ENCODE measurements around the gene SCGB3A1.

SCGB3A1 gene

GRCh38 chr5:180548563-180548962, 42.7 kb downstream of the SCGB3A1 start:
- no peak for DNase-seq (ENCODE audit: low read depth)
- no peak overlapping the region for H3K4me3 ChIP-seq (ENCODE audit: control insufficient read depth, low read depth, low read length)
- TF ChIP-seq, protein P1, sequence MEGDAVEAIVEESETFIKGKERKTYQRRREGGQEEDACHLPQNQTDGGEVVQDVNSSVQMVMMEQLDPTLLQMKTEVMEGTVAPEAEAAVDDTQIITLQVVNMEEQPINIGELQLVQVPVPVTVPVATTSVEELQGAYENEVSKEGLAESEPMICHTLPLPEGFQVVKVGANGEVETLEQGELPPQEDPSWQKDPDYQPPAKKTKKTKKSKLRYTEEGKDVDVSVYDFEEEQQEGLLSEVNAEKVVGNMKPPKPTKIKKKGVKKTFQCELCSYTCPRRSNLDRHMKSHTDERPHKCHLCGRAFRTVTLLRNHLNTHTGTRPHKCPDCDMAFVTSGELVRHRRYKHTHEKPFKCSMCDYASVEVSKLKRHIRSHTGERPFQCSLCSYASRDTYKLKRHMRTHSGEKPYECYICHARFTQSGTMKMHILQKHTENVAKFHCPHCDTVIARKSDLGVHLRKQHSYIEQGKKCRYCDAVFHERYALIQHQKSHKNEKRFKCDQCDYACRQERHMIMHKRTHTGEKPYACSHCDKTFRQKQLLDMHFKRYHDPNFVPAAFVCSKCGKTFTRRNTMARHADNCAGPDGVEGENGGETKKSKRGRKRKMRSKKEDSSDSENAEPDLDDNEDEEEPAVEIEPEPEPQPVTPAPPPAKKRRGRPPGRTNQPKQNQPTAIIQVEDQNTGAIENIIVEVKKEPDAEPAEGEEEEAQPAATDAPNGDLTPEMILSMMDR (conservative IDR thresholded peaks at IDR 0.05; ENCODE audit: control insufficient read depth, insufficient read depth, low read depth, low read length): no peak

- no peak for DNase-seq (ENCODE audit: low read depth)
- TF ChIP-seq, protein P1 (conservative IDR thresholded peaks at IDR 0.05; ENCODE audit: control insufficient read depth, insufficient read depth, low read depth, low read length): no peak
- no peak overlapping the region for H3K4me3 ChIP-seq (ENCODE audit: control insufficient read depth, low read depth, low read length)
Observed at GRCh38 chr5:180545248-180545647, 46.1 kb downstream of the SCGB3A1 start.

DNA sequence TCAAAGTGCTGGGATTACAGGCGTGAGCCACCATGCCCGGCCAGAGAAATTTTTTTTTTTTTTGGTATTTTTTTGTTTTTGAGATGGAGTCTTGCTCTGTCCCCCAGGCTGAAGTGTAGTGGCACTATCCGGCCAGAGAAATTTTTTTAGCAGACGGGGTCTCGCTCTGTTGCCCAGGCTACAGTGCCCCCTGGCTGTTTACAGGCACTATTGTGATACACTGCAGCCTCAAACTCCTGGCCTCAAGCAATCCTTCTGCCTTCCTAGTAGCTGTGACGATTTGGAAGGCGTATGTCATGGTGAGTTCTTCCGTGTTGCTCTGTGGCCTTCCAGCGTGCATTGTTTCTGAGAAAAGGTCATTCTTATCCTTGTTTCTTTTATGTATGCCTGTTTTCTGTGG, 49.6 kb downstream of the SCGB3A1 start:
- H3K4me3 ChIP-seq (ENCODE audit: control insufficient read depth, low read depth, low read length): no peak overlapping the region
- TF ChIP-seq, protein P1 (conservative IDR thresholded peaks at IDR 0.05; ENCODE audit: control insufficient read depth, insufficient read depth, low read depth, low read length): peak; percentile 4
- DNase-seq (ENCODE audit: low read depth): no peak

All from fibroblast of mammary gland (primary cell).